ENCODE data around the gene CNPY2. TPM values are rescaled to one million over a fixed set of nuclear protein-coding genes. Genes with fewer than 3 reads are reported as not detected.

CNPY2 gene
- total and polyA plus RNA-seq, 2 of the 13 experiments (the other 11 are each of a cell fraction or from before 2014, with no cell fraction given): 285 to 356 TPM

GRCh38 chr12:56362130-56363059, 46.6 kb upstream of the CNPY2 start, which contains the start of gene APOF (continued):
- no peak for TF ChIP-seq BCLAF1 (IDR thresholded peaks at IDR 0.05)
- peak; percentile 43; the same call in 1 of the 2 replicates for TF ChIP-seq POLR2AphosphoS5 (IDR thresholded peaks at IDR 0.05; ENCODE audit: low read depth, low read length)
- no peak for TF ChIP-seq ZNF282 (IDR thresholded peaks at IDR 0.05; ENCODE audit: partially characterized antibody)
- TF ChIP-seq SIX4 (CRISPR knock-in tag; IDR thresholded peaks at IDR 0.05): no peak
- no peak for TF ChIP-seq ZBTB34 (CRISPR knock-in tag; IDR thresholded peaks at IDR 0.05)
- TF ChIP-seq SAFB2 (CRISPR knock-in tag; IDR thresholded peaks at IDR 0.05; ENCODE audit: borderline replicate concordance, low read depth): no peak
- TF ChIP-seq ZNF564 (CRISPR knock-in tag; IDR thresholded peaks at IDR 0.05): no peak
- TF ChIP-seq NFIC (IDR thresholded peaks at IDR 0.05; ENCODE audit: low read length): peak; percentile 51; the same call in 1 of the 2 replicates
- no peak for TF ChIP-seq ZSCAN22 (CRISPR knock-in tag; IDR thresholded peaks at IDR 0.05)
- TF ChIP-seq PCBP1 (IDR thresholded peaks at IDR 0.05; ENCODE audit: borderline replicate concordance, low read depth, low read length): no peak
- TF ChIP-seq ZC3H4 (CRISPR knock-in tag; IDR thresholded peaks at IDR 0.05; ENCODE audit: borderline replicate concordance): no peak
- TF ChIP-seq BATF2 (CRISPR knock-in tag; IDR thresholded peaks at IDR 0.05): no peak
- no peak for TF ChIP-seq ZBTB37 (CRISPR knock-in tag; IDR thresholded peaks at IDR 0.05)
- TF ChIP-seq ZNF549 (CRISPR knock-in tag; IDR thresholded peaks at IDR 0.05): no peak
- TF ChIP-seq IRX3 (CRISPR knock-in tag; IDR thresholded peaks at IDR 0.05; ENCODE audit: borderline replicate concordance, low read depth): no peak
- no peak for TF ChIP-seq ZNF562 (CRISPR knock-in tag; IDR thresholded peaks at IDR 0.05; ENCODE audit: borderline replicate concordance)
- TF ChIP-seq ZKSCAN5 (CRISPR knock-in tag; IDR thresholded peaks at IDR 0.05): no peak
- TF ChIP-seq NKX3-1 (CRISPR knock-in tag; IDR thresholded peaks at IDR 0.05): no peak
- TF ChIP-seq ZNF644 (CRISPR knock-in tag; IDR thresholded peaks at IDR 0.05; ENCODE audit: low read depth): no peak
- TF ChIP-seq ZNF275 (CRISPR knock-in tag; IDR thresholded peaks at IDR 0.05; ENCODE audit: borderline replicate concordance): no peak
- no peak for TF ChIP-seq ZNF24 (IDR thresholded peaks at IDR 0.05)
- TF ChIP-seq HMG20A (CRISPR knock-in tag; IDR thresholded peaks at IDR 0.05; ENCODE audit: borderline replicate concordance): peak; percentile 37; the same call in 1 of the 2 replicates
- TF ChIP-seq FOXK2 (IDR thresholded peaks at IDR 0.05): no peak
- peak; percentile 62 for TF ChIP-seq CEBPG (CRISPR knock-in tag; IDR thresholded peaks at IDR 0.05)

Data from HepG2 (cell line).